Measurements from ENCODE around the gene SNU13. TPM values are rescaled to one million over a fixed set of nuclear protein-coding genes. Genes with fewer than 3 reads are reported as not detected.

The SNU13 gene
- total and polyA plus RNA-seq, 5 donors from 2014 or later, result 159 to 341 (median 313) TPM

DNA sequence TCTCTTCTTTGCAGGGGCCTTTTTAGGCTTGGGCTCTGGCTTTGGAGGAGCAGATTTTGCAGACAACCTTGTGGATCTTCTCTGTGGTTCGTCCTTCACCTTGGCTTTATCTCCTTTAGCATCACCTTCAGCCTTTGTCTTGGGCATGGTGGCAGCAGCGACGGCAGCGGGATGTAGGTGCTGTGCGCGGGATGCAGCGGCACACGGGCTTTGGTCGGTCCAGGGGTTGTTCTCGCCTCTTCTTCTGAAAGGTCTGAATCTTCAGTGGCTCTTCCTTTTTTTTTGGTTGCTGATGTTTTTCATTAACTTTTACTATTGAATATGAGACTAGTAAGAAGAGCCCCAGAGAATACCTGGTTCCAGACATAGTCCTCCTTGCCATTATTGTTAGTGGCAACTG is 20.7 kb upstream of the SNU13 start:
- ATAC-seq (ENCODE audit: low read depth in 2 of 2) (no peak), DNase-seq (no peak)
- Histone ChIP-seq H3K27me3 (ENCODE audit: control insufficient read depth, insufficient read depth, low read length) (no peaks in the 10 kb centered on the region), H3K9me3 (ENCODE audit: control insufficient read depth in 2 of 2, low read length in 2 of 2) (no peaks in the 10 kb centered on the region), H3K27ac (ENCODE audit: insufficient read depth, low read length, poor library complexity, severe bottlenecking) (no peak overlapping the region), H3K4me1 (ENCODE audit: control insufficient read depth, insufficient read depth, low read length, poor library complexity, severe bottlenecking) (no peaks in the 10 kb centered on the region), H3K4me3 (ENCODE audit: low read depth, low read length) (no peak overlapping the region), H3K36me3 (ENCODE audit: control insufficient read depth, insufficient read depth, low read length) (no peaks in the 10 kb centered on the region)
- no peaks in the 10 kb centered on the region for H3K36me3 Mint-ChIP-seq
- H3K4me1 Mint-ChIP-seq, result no peaks in the 10 kb centered on the region
- peaks cover 22% of the 10 kb centered on the region for H3K27me3 Mint-ChIP-seq
- H3K27ac Mint-ChIP-seq, result no peak overlapping the region
- peaks cover 0 to 2% (median 0%) of the 10 kb centered on the region in 7 donors for H3K9me3 Mint-ChIP-seq
- H3K4me3 Mint-ChIP-seq, result no peak overlapping the region

DNA sequence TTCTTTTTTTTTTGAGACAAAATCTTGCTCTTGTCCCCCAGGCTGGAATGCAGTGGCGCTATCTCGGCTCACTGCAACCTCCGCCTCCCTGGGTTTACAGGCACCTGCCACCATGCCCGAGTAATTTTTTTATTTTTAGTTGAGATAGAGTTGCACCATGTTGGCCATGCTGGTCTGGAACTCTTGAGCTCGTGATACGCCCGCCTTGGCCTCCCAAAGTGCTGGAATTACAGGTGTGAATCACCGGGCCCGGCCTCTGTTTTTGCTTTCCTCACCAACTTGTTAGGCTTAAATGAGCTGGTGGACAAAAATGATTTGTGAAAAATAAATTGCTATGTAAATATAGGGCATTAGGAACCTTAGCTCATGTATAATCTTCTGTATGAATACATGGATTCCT is 14.1 kb upstream of the SNU13 start:
- no peak for ATAC-seq (ENCODE audit: low read depth in 2 of 2)

DNA sequence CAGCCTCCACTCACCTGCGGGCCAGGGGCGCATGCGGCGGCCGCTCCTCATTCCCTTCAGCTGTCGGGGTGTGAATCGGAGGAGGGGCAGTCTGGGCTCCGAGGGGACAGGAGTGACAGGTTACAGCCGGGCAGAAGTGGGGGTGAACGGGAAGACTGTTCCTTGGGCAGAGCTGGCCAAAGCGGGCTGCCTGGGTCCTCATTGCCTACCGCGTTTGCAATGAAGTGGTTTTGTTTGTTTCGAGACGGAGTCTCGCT is 11.4 kb upstream of the SNU13 start:
- DNase-seq (no peak), ATAC-seq (ENCODE audit: low read depth in 2 of 2) (no peak)
- no peaks in the 10 kb centered on the region for H3K36me3 Mint-ChIP-seq
- peaks cover 12% of the 10 kb centered on the region for H3K27me3 Mint-ChIP-seq
- no peak overlapping the region for H3K27ac Mint-ChIP-seq
- H3K27me3 ChIP-seq (ENCODE audit: control insufficient read depth, insufficient read depth, low read length), result no peaks in the 10 kb centered on the region
- H3K4me3 ChIP-seq (ENCODE audit: low read depth, low read length), result no peak overlapping the region
- H3K9me3 ChIP-seq (ENCODE audit: control insufficient read depth in 2 of 2, low read length in 2 of 2), result no peaks in the 10 kb centered on the region
- peaks cover 0 to 2% (median 0%) of the 10 kb centered on the region in 7 donors for H3K9me3 Mint-ChIP-seq
- peaks cover 19% of the 10 kb centered on the region for H3K4me1 ChIP-seq (ENCODE audit: control insufficient read depth, insufficient read depth, low read length, poor library complexity, severe bottlenecking)
- H3K36me3 ChIP-seq (ENCODE audit: control insufficient read depth, insufficient read depth, low read length), result no peaks in the 10 kb centered on the region
- H3K4me1 Mint-ChIP-seq, result peaks cover 3 to 15% (median 11%) of the 10 kb centered on the region in 4 donors
- no peak overlapping the region for H3K27ac ChIP-seq (ENCODE audit: insufficient read depth, low read length, poor library complexity, severe bottlenecking)
- H3K4me3 Mint-ChIP-seq, result peak overlapping the region in 1 of 4 donors; percentile 38

More for the DNA sequence above, 14.1 kb upstream of the SNU13 start:
- no peaks in the 10 kb centered on the region for H3K36me3 ChIP-seq (ENCODE audit: control insufficient read depth, insufficient read depth, low read length)
- Mint-ChIP-seq H3K9me3 (no peaks in the 10 kb centered on the region), H3K4me1 (peaks cover 3 to 7% (median 4%) of the 10 kb centered on the region in 4 donors), H3K27ac (no peak overlapping the region), H3K36me3 (no peaks in the 10 kb centered on the region), H3K4me3 (no peak overlapping the region), H3K27me3 (peaks cover 17% of the 10 kb centered on the region)
- H3K9me3 ChIP-seq (ENCODE audit: control insufficient read depth in 2 of 2, low read length in 2 of 2), result no peaks in the 10 kb centered on the region
- H3K4me1 ChIP-seq (ENCODE audit: control insufficient read depth, insufficient read depth, low read length, poor library complexity, severe bottlenecking), result peaks cover 8% of the 10 kb centered on the region
- no peaks in the 10 kb centered on the region for H3K27me3 ChIP-seq (ENCODE audit: control insufficient read depth, insufficient read depth, low read length)
- no peak for DNase-seq
- no peak overlapping the region for H3K4me3 ChIP-seq (ENCODE audit: low read depth, low read length)
- H3K27ac ChIP-seq (ENCODE audit: insufficient read depth, low read length, poor library complexity, severe bottlenecking), result no peak overlapping the region

DNA sequence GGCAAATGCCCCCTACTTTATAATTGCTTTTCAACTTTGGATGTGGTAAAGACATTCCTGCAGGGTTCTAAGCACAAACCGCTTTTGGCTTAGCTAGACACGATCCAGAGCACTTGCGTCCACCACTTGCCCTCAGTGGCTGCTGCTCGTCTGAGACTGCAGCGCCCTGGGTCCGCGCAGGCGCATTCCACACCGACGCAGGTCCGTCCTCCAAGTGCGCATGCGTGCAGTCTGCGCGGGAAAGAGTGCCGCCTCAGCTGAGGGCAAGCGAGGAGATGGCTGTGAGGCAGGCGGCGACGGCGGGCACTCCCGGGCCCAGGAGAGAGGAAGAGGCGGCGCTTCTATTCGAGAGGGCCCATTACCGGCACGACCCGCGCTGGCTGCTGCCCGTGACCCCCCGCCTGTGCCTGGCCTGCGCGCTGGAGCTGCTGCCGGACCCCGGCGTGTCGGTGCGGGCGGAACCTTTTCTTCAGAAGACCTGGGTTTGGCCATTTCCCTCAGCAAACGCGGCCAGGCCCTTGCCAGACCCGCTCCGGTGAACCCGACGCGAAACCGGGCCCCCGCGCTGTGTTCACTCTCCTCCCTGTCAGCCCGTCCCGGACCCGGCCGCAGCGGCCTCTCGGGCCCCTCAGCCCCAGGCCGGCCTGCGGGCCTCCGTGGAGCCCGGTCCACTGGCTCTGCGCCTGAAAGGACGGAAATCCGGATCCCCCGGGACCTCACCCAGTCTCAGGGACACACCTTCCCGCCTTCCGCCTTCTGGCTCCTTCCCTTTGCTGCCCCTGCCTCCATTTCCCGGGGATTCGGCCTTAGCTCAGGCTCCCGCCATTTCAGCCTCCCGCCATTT is 10.8 kb upstream of the SNU13 start, which contains the start of gene MEI1:
MEI1 (plus strand) TSS at position 240 of the 844 bp plus-strand sequence; CDS start at position 276, 36 bp downstream.
- ATAC-seq (ENCODE audit: low read depth in 2 of 2) (peak; percentile 50 to 63), DNase-seq (peak; percentile 82 to 88 (median 86))
- peaks cover 19% of the 10 kb centered on the region for H3K4me1 ChIP-seq (ENCODE audit: control insufficient read depth, insufficient read depth, low read length, poor library complexity, severe bottlenecking)
- H3K4me1 Mint-ChIP-seq, result peaks cover 3 to 15% (median 11%) of the 10 kb centered on the region in 4 donors
- peak within 1 kb of the TSS; percentile 57 for H3K4me3 ChIP-seq (ENCODE audit: low read depth, low read length)
- peaks cover 0 to 2% (median 0%) of the 10 kb centered on the region in 7 donors for H3K9me3 Mint-ChIP-seq
- peak within 1 kb of the TSS; percentile 79 to 87 (median 86) for H3K4me3 Mint-ChIP-seq
- H3K27me3 ChIP-seq (ENCODE audit: control insufficient read depth, insufficient read depth, low read length), result no peaks in the 10 kb centered on the region
- H3K36me3 ChIP-seq (ENCODE audit: control insufficient read depth, insufficient read depth, low read length), result no peaks in the 10 kb centered on the region
- no peaks in the 10 kb centered on the region for H3K9me3 ChIP-seq (ENCODE audit: control insufficient read depth in 2 of 2, low read length in 2 of 2)
- no peaks in the 10 kb centered on the region for H3K36me3 Mint-ChIP-seq
- H3K27ac ChIP-seq (ENCODE audit: insufficient read depth, low read length, poor library complexity, severe bottlenecking), result no peak within 1 kb of the TSS
- peaks cover 12% of the 10 kb centered on the region for H3K27me3 Mint-ChIP-seq
- H3K27ac Mint-ChIP-seq, result peak within 1 kb of the TSS; percentile 48 to 95 (median 88)

DNA sequence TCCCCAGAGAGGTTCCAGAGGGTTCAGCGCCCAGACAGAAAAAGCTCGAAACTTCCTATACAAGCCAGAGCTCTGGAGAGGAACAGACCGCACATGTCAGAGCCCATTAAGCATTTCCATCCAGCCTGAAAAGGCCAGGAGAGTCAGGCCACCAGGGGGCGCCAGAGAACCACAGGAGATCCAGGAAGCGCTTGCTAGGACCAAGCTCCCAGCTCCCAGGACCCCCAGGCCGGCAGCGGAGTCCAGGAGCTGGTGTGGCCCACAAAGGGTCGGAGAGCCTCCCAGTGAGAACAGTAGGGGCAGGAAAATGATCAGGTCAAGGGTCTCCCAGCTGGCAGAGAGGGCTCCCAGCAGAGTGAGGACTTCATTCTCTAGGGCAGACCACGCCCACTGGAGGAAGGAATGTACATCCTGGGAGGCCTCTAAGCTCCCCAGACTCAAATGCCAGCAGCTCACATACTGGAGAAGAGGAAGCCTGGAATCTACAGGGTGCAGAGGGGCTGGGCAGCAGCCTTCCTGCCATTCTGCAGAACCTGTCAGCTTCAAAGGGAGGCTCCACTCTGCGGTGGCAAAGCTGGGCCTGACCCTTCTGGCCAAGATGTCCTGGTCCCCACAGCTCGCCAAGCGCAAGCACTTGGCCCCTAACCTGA is 8.6 kb upstream of the SNU13 start:
- no peaks in the 10 kb centered on the region for H3K9me3 ChIP-seq (ENCODE audit: control insufficient read depth in 2 of 2, low read length in 2 of 2)
- H3K36me3 ChIP-seq (ENCODE audit: control insufficient read depth, insufficient read depth, low read length), result peaks cover 9% of the 10 kb centered on the region
- peaks cover 19% of the 10 kb centered on the region for H3K4me1 ChIP-seq (ENCODE audit: control insufficient read depth, insufficient read depth, low read length, poor library complexity, severe bottlenecking)
- Mint-ChIP-seq H3K9me3 (peaks cover 0 to 2% (median 0%) of the 10 kb centered on the region in 7 donors), H3K4me1 (peaks cover 3 to 15% (median 11%) of the 10 kb centered on the region in 4 donors), H3K27me3 (no peaks in the 10 kb centered on the region), H3K27ac (peak overlapping the region; percentile 46 to 93 (median 89)), H3K4me3 (peak overlapping the region; percentile 44 to 85 (median 72)), H3K36me3 (no peaks in the 10 kb centered on the region)
- ATAC-seq (ENCODE audit: low read depth in 2 of 2) (peak; percentile 63 to 71), DNase-seq (peak; percentile 83 to 87 (median 84))
- no peaks in the 10 kb centered on the region for H3K27me3 ChIP-seq (ENCODE audit: control insufficient read depth, insufficient read depth, low read length)
- no peak overlapping the region for H3K4me3 ChIP-seq (ENCODE audit: low read depth, low read length)
- H3K27ac ChIP-seq (ENCODE audit: insufficient read depth, low read length, poor library complexity, severe bottlenecking), result peak overlapping the region; percentile 15

DNA sequence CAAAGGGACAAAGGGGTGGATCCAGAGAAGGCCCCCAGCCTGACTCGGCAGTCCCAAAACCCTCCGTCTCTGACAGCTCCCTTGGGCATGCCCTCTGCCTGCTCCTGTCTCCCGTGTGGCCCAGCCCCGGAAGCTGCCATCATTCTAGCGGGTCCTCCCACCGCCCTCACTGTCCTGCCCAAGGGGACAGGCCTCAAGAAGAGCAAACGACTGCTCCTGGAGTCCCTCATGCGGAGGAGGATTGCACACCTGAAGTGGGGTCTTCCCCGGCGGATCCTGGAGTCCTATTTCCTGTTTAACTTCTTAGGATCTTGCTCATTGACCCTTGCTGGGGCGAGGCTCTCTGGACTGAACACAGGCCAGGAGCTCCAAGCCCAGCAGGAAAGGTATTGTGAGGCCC is 8.0 kb upstream of the SNU13 start:
- Mint-ChIP-seq H3K27ac (peak overlapping the region; percentile 46 to 93 (median 89)), H3K9me3 (peaks cover 0 to 2% (median 0%) of the 10 kb centered on the region in 7 donors), H3K36me3 (no peaks in the 10 kb centered on the region), H3K4me1 (peaks cover 3 to 15% (median 11%) of the 10 kb centered on the region in 4 donors), H3K4me3 (peak overlapping the region in 1 of 4 donors; percentile 72), H3K27me3 (no peaks in the 10 kb centered on the region)
- no peak for ATAC-seq (ENCODE audit: low read depth in 2 of 2)
- H3K4me1 ChIP-seq (ENCODE audit: control insufficient read depth, insufficient read depth, low read length, poor library complexity, severe bottlenecking), result peaks cover 19% of the 10 kb centered on the region
- peaks cover 9% of the 10 kb centered on the region for H3K36me3 ChIP-seq (ENCODE audit: control insufficient read depth, insufficient read depth, low read length)
- H3K27ac ChIP-seq (ENCODE audit: insufficient read depth, low read length, poor library complexity, severe bottlenecking), result peak overlapping the region; percentile 15
- no peak for DNase-seq
- H3K27me3 ChIP-seq (ENCODE audit: control insufficient read depth, insufficient read depth, low read length), result no peaks in the 10 kb centered on the region
- H3K4me3 ChIP-seq (ENCODE audit: low read depth, low read length), result no peak overlapping the region
- H3K9me3 ChIP-seq (ENCODE audit: control insufficient read depth in 2 of 2, low read length in 2 of 2), result no peaks in the 10 kb centered on the region

DNA sequence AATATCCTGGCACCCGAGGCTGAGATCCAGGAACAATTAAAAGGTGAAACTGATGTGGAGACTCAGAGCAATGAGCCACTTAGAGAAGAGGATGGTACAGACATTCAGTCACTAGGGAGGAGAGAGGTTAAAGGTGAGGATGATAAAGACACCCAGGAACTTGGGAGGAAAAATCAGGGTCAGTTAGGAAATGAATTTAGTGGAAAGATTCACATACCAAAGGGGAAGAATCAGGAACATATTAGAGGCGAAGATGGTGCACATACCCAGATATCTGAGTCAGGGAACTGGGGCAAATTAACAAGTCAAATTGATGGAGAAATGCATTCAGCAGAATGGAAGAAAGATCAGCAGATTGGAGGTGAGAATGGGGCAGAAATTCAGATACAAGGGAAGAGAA is 6.5 kb upstream of the SNU13 start:
- no peak overlapping the region for H3K4me3 Mint-ChIP-seq
- H3K27me3 Mint-ChIP-seq, result no peaks in the 10 kb centered on the region
- Histone ChIP-seq H3K27me3 (ENCODE audit: control insufficient read depth, insufficient read depth, low read length) (no peaks in the 10 kb centered on the region), H3K4me1 (ENCODE audit: control insufficient read depth, insufficient read depth, low read length, poor library complexity, severe bottlenecking) (peaks cover 19% of the 10 kb centered on the region), H3K27ac (ENCODE audit: insufficient read depth, low read length, poor library complexity, severe bottlenecking) (no peak overlapping the region), H3K4me3 (ENCODE audit: low read depth, low read length) (no peak overlapping the region), H3K9me3 (ENCODE audit: control insufficient read depth in 2 of 2, low read length in 2 of 2) (no peaks in the 10 kb centered on the region), H3K36me3 (ENCODE audit: control insufficient read depth, insufficient read depth, low read length) (peaks cover 9% of the 10 kb centered on the region)
- ATAC-seq (ENCODE audit: low read depth in 2 of 2) (no peak), DNase-seq (no peak)
- no peaks in the 10 kb centered on the region for H3K36me3 Mint-ChIP-seq
- H3K4me1 Mint-ChIP-seq, result peaks cover 10 to 23% (median 14%) of the 10 kb centered on the region in 4 donors
- peaks cover 0 to 2% (median 0%) of the 10 kb centered on the region in 7 donors for H3K9me3 Mint-ChIP-seq
- H3K27ac Mint-ChIP-seq, result no peak overlapping the region

Data from CD4-positive, CD25-positive, alpha-beta regulatory T cell (primary cell).